Rectal smooth muscle tissue (tissue), 1 donor: ENCODE data around the gene SV2C.
"Not testable (repeated sequence)": the region's sequence is repeated elsewhere in the genome, so short reads cannot be mapped to it uniquely, and the experiment has no call there.

Experiments used
- H3K27ac ChIP-seq: one replicate; pipeline ENCODE4 v1.7.0; 2013; ENCODE audit warnings: low read depth, low read length, inconsistent platforms
- H3K27me3 ChIP-seq: one replicate; pipeline ENCODE4 v1.7.0; 2013; ENCODE audit warnings: low read length; ENCODE audit not compliant: control insufficient read depth, insufficient read depth
- H3K36me3 ChIP-seq: one replicate; pipeline ENCODE4 v1.7.0; 2013; ENCODE audit warnings: low read length; ENCODE audit not compliant: control insufficient read depth, insufficient read depth
- H3K4me1 ChIP-seq: one replicate; pipeline ENCODE4 v1.7.0; 2013; ENCODE audit warnings: low read length; ENCODE audit not compliant: control insufficient read depth, insufficient read depth
- H3K4me3 ChIP-seq: one replicate; pipeline ENCODE4 v1.7.0; 2013; ENCODE audit warnings: low read length
- H3K9ac ChIP-seq: one replicate; pipeline ENCODE4 v1.7.0; 2013; ENCODE audit warnings: low read length

Gene SV2C

GRCh38 chr5:76280494-76280893 is 197.3 kb downstream of the SV2C start:
- Histone ChIP-seq H3K27ac (no peak overlapping the region), H3K27me3 (no peaks in the 10 kb centered on the region), H3K4me1 (no peaks in the 10 kb centered on the region), H3K9ac (no peak overlapping the region), H3K36me3 (no peaks in the 10 kb centered on the region), H3K4me3 (no peak overlapping the region)

- Histone ChIP-seq H3K9ac (no peak overlapping the region), H3K36me3 (no peaks in the 10 kb centered on the region), H3K27me3 (no peaks in the 10 kb centered on the region), H3K27ac (no peak overlapping the region), H3K4me1 (no peaks in the 10 kb centered on the region), H3K4me3 (no peak overlapping the region)
These were observed 200.5 kb downstream of the SV2C start for GRCh38 chr5:76283670-76284069.

- Histone ChIP-seq H3K27ac (no peak overlapping the region), H3K4me3 (no peak overlapping the region), H3K36me3 (no peaks in the 10 kb centered on the region), H3K27me3 (no peaks in the 10 kb centered on the region), H3K4me1 (no peaks in the 10 kb centered on the region), H3K9ac (no peak overlapping the region)
These were observed 206.5 kb downstream of the SV2C start for GRCh38 chr5:76289692-76290091.

- Histone ChIP-seq H3K36me3 (no peaks in the 10 kb centered on the region), H3K4me1 (no peaks in the 10 kb centered on the region), H3K4me3 (no peak overlapping the region), H3K27ac (no peak overlapping the region), H3K27me3 (no peaks in the 10 kb centered on the region), H3K9ac (no peak overlapping the region)
These were observed 207.2 kb downstream of the SV2C start for GRCh38 chr5:76290321-76290757.

- Histone ChIP-seq H3K36me3 (no peaks in the 10 kb centered on the region), H3K27ac (no peak overlapping the region), H3K27me3 (no peaks in the 10 kb centered on the region), H3K9ac (no peak overlapping the region), H3K4me1 (no peaks in the 10 kb centered on the region), H3K4me3 (no peak overlapping the region)
These were observed 208.3 kb downstream of the SV2C start for GRCh38 chr5:76291305-76292077.

- no peaks in the 10 kb centered on the region for H3K27me3 ChIP-seq
- H3K4me1 ChIP-seq = no peaks in the 10 kb centered on the region
- H3K9ac ChIP-seq = no peak overlapping the region
- H3K36me3 ChIP-seq = no peaks in the 10 kb centered on the region
- no peak overlapping the region for H3K4me3 ChIP-seq
- no peak overlapping the region for H3K27ac ChIP-seq
These were observed 209.6 kb downstream of the SV2C start for GRCh38 chr5:76292620-76293322.

- Histone ChIP-seq H3K36me3 (no peaks in the 10 kb centered on the region), H3K4me1 (no peaks in the 10 kb centered on the region), H3K27me3 (no peaks in the 10 kb centered on the region), H3K4me3 (no peak overlapping the region), H3K9ac (no peak overlapping the region), H3K27ac (no peak overlapping the region)
These were observed 211.4 kb downstream of the SV2C start for GRCh38 chr5:76294573-76294972.

- Histone ChIP-seq H3K4me3 (no peak overlapping the region), H3K36me3 (no peaks in the 10 kb centered on the region), H3K27ac (no peak overlapping the region), H3K9ac (no peak overlapping the region), H3K27me3 (no peaks in the 10 kb centered on the region), H3K4me1 (no peaks in the 10 kb centered on the region)
These were observed 215.7 kb downstream of the SV2C start for GRCh38 chr5:76298852-76299251.

GRCh38 chr5:76299592-76299991 is 216.4 kb downstream of the SV2C start:
- H3K4me1 ChIP-seq = no peaks in the 10 kb centered on the region
- no peak overlapping the region for H3K27ac ChIP-seq
- H3K27me3 ChIP-seq = no peaks in the 10 kb centered on the region
- H3K9ac ChIP-seq = no peak overlapping the region
- H3K4me3 ChIP-seq = no peak overlapping the region
- H3K36me3 ChIP-seq = no peaks in the 10 kb centered on the region

- not testable (repeated sequence) for H3K27me3 ChIP-seq, H3K4me3 ChIP-seq, H3K9ac ChIP-seq, H3K27ac ChIP-seq, H3K36me3 ChIP-seq, H3K4me1 ChIP-seq
These were observed 218.7 kb downstream of the SV2C start for GRCh38 chr5:76301932-76302331.

GRCh38 chr5:76302661-76303060 is 219.5 kb downstream of the SV2C start:
- not testable (repeated sequence) for H3K27ac ChIP-seq, H3K27me3 ChIP-seq, H3K4me3 ChIP-seq, H3K9ac ChIP-seq, H3K4me1 ChIP-seq, H3K36me3 ChIP-seq

GRCh38 chr5:76303921-76304320 is 220.7 kb downstream of the SV2C start:
- H3K4me1 ChIP-seq = no peaks in the 10 kb centered on the region
- no peak overlapping the region for H3K9ac ChIP-seq

GRCh38 chr5:76305269-76305668 is 222.1 kb downstream of the SV2C start:
- no peak overlapping the region for H3K27ac ChIP-seq
- no peaks in the 10 kb centered on the region for H3K27me3 ChIP-seq
- no peaks in the 10 kb centered on the region for H3K36me3 ChIP-seq
- no peak overlapping the region for H3K9ac ChIP-seq
- H3K4me3 ChIP-seq = no peak overlapping the region
- no peaks in the 10 kb centered on the region for H3K4me1 ChIP-seq

More at GRCh38 chr5:76303921-76304320, 220.7 kb downstream of the SV2C start:
- no peak overlapping the region for H3K27ac ChIP-seq
- H3K4me3 ChIP-seq = no peak overlapping the region
- H3K27me3 ChIP-seq = no peaks in the 10 kb centered on the region
- H3K36me3 ChIP-seq = no peaks in the 10 kb centered on the region
